NCI-H345 treated with DMSO at 0.1 percent for 48 hours (cell line): ENCODE results near the gene PPRC1.

ENCODE experiments used
- DNase-seq: peaks from one replicate; lab custom pipeline; 2025; ENCODE audit not compliant: unreplicated experiment; lab: John Stamatoyannopoulos, UW

The PPRC1 gene

DNA sequence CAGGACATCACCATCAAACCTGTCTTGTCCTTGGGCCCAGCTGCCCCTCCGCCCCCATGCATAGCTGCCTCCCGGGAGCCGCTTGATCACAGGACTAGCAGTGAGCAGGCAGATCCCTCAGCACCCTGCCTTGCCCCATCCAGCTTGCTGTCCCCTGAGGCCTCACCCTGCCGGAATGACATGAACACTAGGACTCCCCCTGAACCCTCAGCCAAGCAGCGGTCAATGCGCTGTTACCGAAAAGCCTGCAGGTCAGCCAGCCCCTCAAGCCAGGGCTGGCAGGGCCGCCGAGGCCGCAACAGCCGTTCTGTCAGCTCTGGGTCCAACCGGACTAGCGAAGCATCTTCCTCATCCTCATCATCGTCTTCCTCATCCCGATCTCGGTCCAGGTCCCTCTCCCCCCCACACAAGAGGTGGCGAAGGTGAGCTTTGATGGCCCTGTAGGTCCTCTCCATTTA lies 14.2 kb downstream of the PPRC1 start:
- DNase-seq = no peak

- DNase-seq = no peak
Measured at GRCh38 chr10:102147561-102147960, 14.7 kb downstream of the PPRC1 start.

- no peak for DNase-seq
Measured at GRCh38 chr10:102148275-102148674, 15.4 kb downstream of the PPRC1 start.

GRCh38 chr10:102150970-102151773 lies 18.3 kb downstream of the PPRC1 start:
- no peak for DNase-seq

GRCh38 chr10:102151774-102152544 lies 19.1 kb downstream of the PPRC1 start, which contains the start of gene NOLC1:
Gene NOLC1 (plus strand): TSS chr10:102152389. CDS start chr10:102152411, 22 bp downstream.
- DNase-seq = peak; percentile 89

DNA sequence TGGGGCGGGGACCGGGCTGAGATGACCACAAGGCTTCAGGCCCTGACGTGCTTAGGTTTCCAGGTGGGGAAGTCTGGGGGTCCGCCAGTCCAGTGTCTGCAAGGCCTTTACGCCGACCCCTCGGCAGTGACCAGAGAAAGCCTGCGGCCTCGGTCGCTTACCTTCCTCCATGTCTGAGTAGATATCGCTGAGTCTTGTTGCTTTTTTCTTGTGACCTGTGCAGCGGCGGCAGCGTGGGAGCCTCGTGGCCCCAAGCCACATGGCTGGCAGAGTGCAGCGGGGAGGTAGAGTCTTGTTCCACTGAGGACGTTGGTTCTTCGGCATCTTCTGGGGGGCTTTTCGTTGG lies 19.7 kb downstream of the PPRC1 start:
- no peak for DNase-seq

DNA sequence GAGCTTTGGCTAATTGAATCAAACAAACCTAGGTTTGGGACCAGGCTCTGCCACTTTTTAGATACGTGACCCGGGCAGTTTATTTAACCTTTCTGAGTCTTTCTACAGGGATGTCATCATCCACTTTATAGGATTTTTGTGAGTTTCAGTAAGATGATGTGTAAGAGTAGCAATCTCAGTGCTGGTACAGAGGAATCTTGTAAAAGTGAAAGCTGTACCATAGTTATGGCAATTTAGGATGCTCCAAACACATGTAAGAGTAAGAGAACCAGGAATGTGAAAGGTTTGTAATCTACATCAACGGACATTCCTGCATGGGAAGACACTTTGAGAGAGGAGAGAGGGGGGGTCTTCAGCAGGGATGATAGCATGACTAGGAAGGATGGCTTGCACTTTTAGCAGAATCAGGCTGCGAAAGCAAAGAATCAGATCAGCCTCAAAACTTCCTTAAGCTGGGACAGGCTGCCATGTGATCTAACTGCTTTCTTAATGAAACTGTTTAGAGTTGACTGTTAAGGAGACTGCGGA lies 20.3 kb downstream of the PPRC1 start:
- DNase-seq = no peak

GRCh38 chr10:102154466-102155116 lies 21.8 kb downstream of the PPRC1 start:
- no peak for DNase-seq

GRCh38 chr10:102157224-102157623 lies 24.4 kb downstream of the PPRC1 start:
- no peak for DNase-seq

DNA sequence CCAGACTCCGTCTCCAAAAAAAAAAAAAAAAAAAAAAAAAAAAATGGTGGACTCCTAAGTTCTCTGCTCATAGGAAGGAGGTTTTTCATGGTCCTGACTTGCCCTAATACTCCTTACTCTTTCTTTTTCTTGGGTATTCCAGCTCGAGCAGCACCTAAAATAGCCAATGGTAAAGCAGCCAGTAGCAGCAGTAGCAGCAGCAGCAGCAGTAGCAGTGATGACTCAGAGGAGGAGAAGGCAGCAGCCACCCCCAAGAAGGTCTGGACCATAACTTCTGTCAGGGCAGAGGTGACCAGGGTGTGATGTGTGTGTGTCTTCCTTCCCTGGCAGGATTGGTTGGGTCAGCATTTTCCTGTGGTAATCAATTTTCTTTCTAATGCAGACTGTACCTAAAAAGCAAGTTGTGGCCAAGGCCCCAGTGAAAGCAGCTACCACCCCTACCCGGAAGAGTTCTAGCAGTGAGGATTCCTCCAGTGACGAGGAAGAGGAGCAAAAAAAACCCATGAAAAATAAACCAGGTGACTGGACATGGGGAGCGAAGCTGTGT lies 26.3 kb downstream of the PPRC1 start:
- no peak for DNase-seq

- no peak for DNase-seq
Measured at GRCh38 chr10:102159831-102160230, 27.0 kb downstream of the PPRC1 start.

GRCh38 chr10:102163342-102163989 lies 30.6 kb downstream of the PPRC1 start:
- DNase-seq = no peak

DNA sequence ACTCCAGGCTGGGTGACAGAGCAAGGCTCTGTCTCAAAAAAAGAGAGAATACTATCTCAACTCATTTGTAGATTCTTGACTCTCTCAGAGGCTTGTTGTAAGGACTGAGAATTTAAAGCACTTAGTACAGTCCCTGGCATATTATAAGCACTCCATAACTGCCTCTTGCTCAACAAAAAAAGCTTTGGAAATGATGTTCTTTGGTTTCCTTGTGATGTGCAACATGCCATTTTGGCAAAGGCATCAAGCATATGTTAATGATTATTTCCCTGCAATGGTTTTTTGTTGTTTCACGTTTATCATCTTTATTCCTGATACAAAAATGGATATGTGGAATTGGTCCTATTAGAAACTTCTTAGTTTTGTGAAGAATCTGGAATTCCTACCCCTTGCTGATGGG lies 35.0 kb downstream of the PPRC1 start:
- no peak for DNase-seq

- DNase-seq = no peak
Measured at GRCh38 chr10:102170602-102171001, 37.8 kb downstream of the PPRC1 start.

DNA sequence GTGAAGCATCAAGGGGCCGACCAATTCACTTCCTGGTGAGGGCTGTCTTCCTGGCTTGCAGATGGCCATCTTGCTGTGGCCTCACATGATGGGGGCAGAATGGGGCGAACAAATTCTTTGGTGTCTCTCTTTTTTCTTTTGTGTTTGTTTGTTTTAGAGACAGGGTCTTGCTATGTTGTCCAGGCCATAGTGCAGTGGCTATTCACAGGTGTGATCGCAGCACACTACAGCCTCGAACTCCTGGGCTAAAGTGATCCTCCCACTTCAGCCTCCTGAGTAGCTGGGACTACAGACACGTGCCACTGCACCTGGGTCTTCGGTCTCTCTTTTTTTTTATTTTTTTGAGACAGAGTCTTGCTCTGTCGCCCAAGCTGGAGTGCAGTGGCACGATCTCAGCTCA lies 39.4 kb downstream of the PPRC1 start:
- DNase-seq = no peak

GRCh38 chr10:102175415-102175814 lies 42.6 kb downstream of the PPRC1 start:
- DNase-seq = no peak

DNA sequence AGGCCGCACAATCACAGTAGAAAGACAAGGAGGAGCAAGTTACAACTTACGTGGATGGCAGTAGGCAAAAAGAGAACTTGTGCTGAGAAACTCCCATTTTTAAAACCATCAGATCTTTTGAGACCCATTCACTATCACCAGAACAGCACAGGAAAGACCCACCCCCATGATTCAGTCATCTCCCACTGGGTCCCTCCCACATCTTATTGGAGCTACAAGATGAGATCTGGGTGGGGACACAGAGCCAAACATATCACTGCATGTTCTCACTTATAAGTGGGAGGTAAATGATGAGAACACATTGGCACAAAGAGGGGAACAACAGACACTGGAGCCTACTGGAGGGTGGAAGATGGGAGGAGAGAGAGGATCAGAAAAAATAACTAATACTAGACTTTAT lies 51.8 kb downstream of the PPRC1 start:
- no peak for DNase-seq

DNA sequence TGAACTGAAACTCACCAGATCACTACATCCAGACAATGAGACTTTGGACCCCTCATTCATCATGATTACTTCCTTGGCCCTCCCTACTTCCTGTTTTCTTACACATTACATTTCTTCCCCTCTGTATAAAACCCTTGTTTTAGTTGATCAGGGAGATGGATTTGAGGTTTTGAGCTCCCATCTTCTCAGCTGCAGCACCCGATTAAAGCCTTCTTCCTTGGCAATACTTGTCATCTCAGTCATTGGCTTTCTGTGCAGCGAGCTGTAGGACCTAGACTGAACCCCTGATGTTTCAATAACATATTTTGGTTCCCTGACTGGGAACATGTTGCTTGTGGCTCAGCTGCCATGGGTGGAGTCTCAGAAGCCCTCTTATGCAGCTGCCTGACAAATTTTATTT lies 52.4 kb downstream of the PPRC1 start:
- DNase-seq = no peak

GRCh38 chr10:102185811-102186527 lies 53.1 kb downstream of the PPRC1 start:
- no peak for DNase-seq

- DNase-seq = no peak
Measured at GRCh38 chr10:102188298-102188940, 55.6 kb downstream of the PPRC1 start.
